Measurements from ENCODE around the gene RHBDF2. TPM values are rescaled to one million over a fixed set of nuclear protein-coding genes. Genes with fewer than 3 reads are reported as not detected.
A peak's percentile ranks its signal among the peaks of the same experiment; 100 is the strongest.

Gene RHBDF2
- polyA plus RNA-seq, 3 donors: 36.9 to 124 (median 68.6) TPM

- intact Hi-C loops (cut with micrococcal nuclease): loop anchor here (1.0 to 10.0 kb wide), 4 partner anchors 40 to 208 kb away; partner anchors contain the start of genes AANAT (in 1 of the 2), MXRA7 (in 1 of the 2) and SPHK1 (in 1 of the 2)
- Histone ChIP-seq H3K27me3 (ENCODE audit: control insufficient read depth in 2 of 2, insufficient read depth in 2 of 2, low read length in 2 of 2) (no peaks in the 10 kb centered on the region), H3K9ac (ENCODE audit: insufficient read depth, low read length, poor library complexity, severe bottlenecking) (no peak overlapping the region), H3K79me2 (ENCODE audit: insufficient read depth, low read length) (no peaks in the 10 kb centered on the region), H3K4me2 (replicated peaks; ENCODE audit: extremely low read depth, low read length, poor library complexity, severe bottlenecking) (no peak overlapping the region), H3K4me1 (ENCODE audit: control insufficient read depth in 1 of 2, insufficient read depth in 2 of 2, low read length in 2 of 2) (peaks cover 52 to 57% of the 10 kb centered on the region in 2 donors), H3K4me3 (replicated peaks in 1 of 3; ENCODE audit: low read depth in 2 of 3, low read length in 3 of 3) (no peak overlapping the region), H3K9me3 (replicated peaks in 1 of 2; ENCODE audit: control insufficient read depth in 1 of 2, insufficient read depth in 1 of 2, low read length in 2 of 2) (no peaks in the 10 kb centered on the region), H2AFZ (ENCODE audit: insufficient read depth, low read depth, low read length, poor library complexity, severe bottlenecking) (peak overlapping the region; percentile 27), H4K20me1 (ENCODE audit: insufficient read depth, low read length) (no peaks in the 10 kb centered on the region), H3K27ac (ENCODE audit: low read depth in 1 of 2, low read length in 2 of 2) (no peak overlapping the region), H3K36me3 (replicated peaks in 1 of 2; ENCODE audit: control insufficient read depth in 1 of 2, insufficient read depth in 2 of 2, low read length in 2 of 2) (no peaks in the 10 kb centered on the region)
- DNase-seq: peak; percentile 76 to 82 (median 79)
- Mint-ChIP-seq H3K4me3 (no peak overlapping the region), H3K4me1 (peaks cover 59% of the 10 kb centered on the region), H3K36me3 (peaks cover 0 to 1% of the 10 kb centered on the region in 2 donors), H3K27me3 (ENCODE audit: low read depth in 3 of 3) (peaks cover 8 to 10% (median 9%) of the 10 kb centered on the region in 3 donors), H3K9me3 (peaks cover 0 to 4% (median 0%) of the 10 kb centered on the region in 7 donors), H3K27ac (peak overlapping the region in 1 of 7 donors; percentile 26)
- TF ChIP-seq CTCF (IDR thresholded peaks at IDR 0.05): peak; percentile 95
- WGBS (ENCODE audit: insufficient coverage): 22% methylated on average over 20 of the region's 24 CpGs
These were observed 5.5 kb upstream of the RHBDF2 start for GRCh38 chr17:76506408-76507345.

- Mint-ChIP-seq H3K36me3 (peaks cover 5 to 8% of the 10 kb centered on the region in 2 donors), H3K27me3 (ENCODE audit: low read depth in 3 of 3) (peaks cover 5 to 10% (median 9%) of the 10 kb centered on the region in 3 donors), H3K4me3 (peak overlapping the region in 1 of 2 donors; percentile 35), H3K27ac (peak overlapping the region; percentile 19 to 92 (median 37)), H3K4me1 (peaks cover 53% of the 10 kb centered on the region), H3K9me3 (no peaks in the 10 kb centered on the region)
- Histone ChIP-seq H3K36me3 (replicated peaks in 1 of 2; ENCODE audit: control insufficient read depth in 1 of 2, insufficient read depth in 2 of 2, low read length in 2 of 2) (no peaks in the 10 kb centered on the region), H4K20me1 (ENCODE audit: insufficient read depth, low read length) (no peaks in the 10 kb centered on the region), H2AFZ (ENCODE audit: insufficient read depth, low read depth, low read length, poor library complexity, severe bottlenecking) (no peak overlapping the region), H3K4me1 (ENCODE audit: control insufficient read depth in 1 of 2, insufficient read depth in 2 of 2, low read length in 2 of 2) (peaks cover 50 to 58% of the 10 kb centered on the region in 2 donors), H3K4me2 (replicated peaks; ENCODE audit: extremely low read depth, low read length, poor library complexity, severe bottlenecking) (no peak overlapping the region), H3K27ac (ENCODE audit: low read depth in 1 of 2, low read length in 2 of 2) (peak overlapping the region in 1 of 2 donors; percentile 13), H3K9ac (ENCODE audit: insufficient read depth, low read length, poor library complexity, severe bottlenecking) (no peak overlapping the region), H3K9me3 (replicated peaks in 1 of 2; ENCODE audit: control insufficient read depth in 1 of 2, insufficient read depth in 1 of 2, low read length in 2 of 2) (no peaks in the 10 kb centered on the region), H3K4me3 (replicated peaks in 1 of 3; ENCODE audit: low read depth in 2 of 3, low read length in 3 of 3) (no peak overlapping the region), H3K79me2 (ENCODE audit: insufficient read depth, low read length) (peaks cover 22% of the 10 kb centered on the region), H3K27me3 (ENCODE audit: control insufficient read depth in 2 of 2, insufficient read depth in 2 of 2, low read length in 2 of 2) (no peaks in the 10 kb centered on the region)
- peak in 2 of 3 donors; percentile 48 for DNase-seq
- WGBS (ENCODE audit: insufficient coverage): 42% methylated on average over 3 of the region's 7 CpGs
- intact Hi-C loops (cut with micrococcal nuclease): loop anchor here in 1 of 2 donors (10.0 kb wide), 2 partner anchors 119 to 211 kb away; partner anchors contain the start of genes MXRA7 and SPHK1
- TF ChIP-seq CTCF (IDR thresholded peaks at IDR 0.05): peak; percentile 47
These were observed 2.9 kb upstream of the RHBDF2 start for GRCh38 chr17:76504117-76504516.
